Ishikawa (cell line): ENCODE measurements around the gene HELZ.

ENCODE experiments used
- EP300 ChIP-seq: IDR thresholded peaks from 2 replicates; pipeline ENCODE4 v1.6.1; 2012; ENCODE audit warnings: borderline replicate concordance
- RAD21 ChIP-seq: IDR thresholded peaks from 2 replicates; pipeline ENCODE4 v1.6.1; 2012; ENCODE audit warnings: low read depth
- TF ChIP-seq, protein P1 (sequence below): IDR thresholded peaks from 2 replicates; pipeline ENCODE4 v1.6.1; 2012

GRCh38 chr17:67040652-67041051, 204.3 kb downstream of the HELZ start:
- no peak for TF ChIP-seq RAD21
- TF ChIP-seq, protein P1, sequence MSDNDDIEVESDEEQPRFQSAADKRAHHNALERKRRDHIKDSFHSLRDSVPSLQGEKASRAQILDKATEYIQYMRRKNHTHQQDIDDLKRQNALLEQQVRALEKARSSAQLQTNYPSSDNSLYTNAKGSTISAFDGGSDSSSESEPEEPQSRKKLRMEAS, result no peak
- TF ChIP-seq EP300, result no peak
